ENCODE measurements around the gene CCDC148. TPM values are rescaled to one million over a fixed set of nuclear protein-coding genes. Genes with fewer than 3 reads are reported as not detected.
"Not testable (repeated sequence)": the region's sequence is repeated elsewhere in the genome, so short reads cannot be mapped to it uniquely, and the experiment has no call there.

The CCDC148 gene
- total RNA-seq, 8 experiments from 2014 or later = 0.45 to 7.0 (median 1.5) TPM

DNA sequence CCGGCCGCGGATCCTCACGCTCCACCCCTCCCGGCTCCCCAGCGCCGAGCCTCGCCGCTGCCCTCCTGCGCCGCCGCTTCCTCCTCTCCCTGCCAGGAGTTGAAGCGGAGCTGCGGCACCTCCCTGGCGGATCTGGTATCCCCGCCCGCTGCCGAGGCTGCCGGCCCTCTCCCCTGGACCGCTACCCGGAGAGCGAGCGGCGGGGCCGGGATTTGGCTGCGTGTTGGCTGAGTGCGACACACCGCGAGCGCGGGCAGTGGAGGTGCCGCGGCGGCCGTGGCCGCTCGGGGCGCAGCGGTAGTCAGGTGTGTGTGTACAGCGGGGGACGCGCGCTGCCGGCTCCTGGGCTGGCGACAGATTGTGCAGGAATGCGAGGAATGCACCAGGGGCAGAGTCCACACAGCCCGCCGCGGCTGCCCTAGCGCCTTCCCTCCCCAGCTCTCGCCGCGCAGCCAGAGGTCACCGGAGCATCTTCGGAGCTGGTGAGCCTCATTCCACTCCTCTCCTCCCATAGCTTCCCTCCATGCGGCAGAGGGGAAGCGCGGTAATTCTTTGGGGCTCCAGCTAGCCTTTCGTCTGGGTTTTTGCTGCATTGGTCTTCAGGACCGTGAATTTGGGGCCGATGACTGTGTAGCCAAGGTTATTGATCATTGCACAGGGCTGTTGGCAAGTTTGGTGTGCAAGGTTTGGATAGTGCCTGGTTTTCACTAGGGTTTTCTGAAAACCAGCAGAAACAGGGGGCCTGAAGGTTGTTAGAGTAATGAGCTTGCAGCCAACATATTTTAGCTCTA is 1.5 kb upstream of the CCDC148 start:
- H3K27ac ChIP-seq = peak overlapping the region; percentile 53 to 73
- in situ Hi-C loops (cut with MboI; ENCODE audit: low pct_unique_long_range_greater_than_20kb in 2 of 9, low sequenced_read_pairs in 9 of 9, unreplicated experiment in 9 of 9) = loop anchor here in 3 of 9 experiments (25.0 kb wide), 3 partner anchors 271 to 421 kb away; no protein-coding TSS in a partner anchor
- 0 to 1% (median 0%) methylated on average over 1 to 19 of the region's 61 CpGs; no CpG with 5 or more reads in 5 of the 10 experiments for WGBS, 10 experiments
- peak overlapping the region; percentile 67 to 89 (median 83) for H3K4me3 ChIP-seq
- H3K4me1 ChIP-seq (replicated peaks in 1 of 2) = peaks cover 0 to 15% of the 10 kb centered on the region in 2 donors
- ATAC-seq (replicated peaks in 6 of 8) = peak; percentile 45 to 71 (median 66)

GRCh38 chr2:158457092-158457825 is 706 bp upstream of the CCDC148 start:
- peak; percentile 23 to 54 (median 33) for ATAC-seq (replicated peaks in 6 of 8)
- Histone ChIP-seq H3K4me1 (replicated peaks in 1 of 2) (peaks cover 0 to 15% of the 10 kb centered on the region in 2 donors), H3K27ac (peak overlapping the region; percentile 53 to 73), H3K4me3 (peak overlapping the region; percentile 67 to 89 (median 83))
- 0 to 3% methylated on average over 2 to 7 of the region's 84 CpGs; no CpG with 5 or more reads in 8 of the 10 experiments for WGBS, 10 experiments
- in situ Hi-C loops (cut with MboI; ENCODE audit: low pct_unique_long_range_greater_than_20kb in 2 of 9, low sequenced_read_pairs in 9 of 9, unreplicated experiment in 9 of 9) = loop anchor here in 3 of 9 experiments (25.0 kb wide), 3 partner anchors 270 to 420 kb away; no protein-coding TSS in a partner anchor

GRCh38 chr2:158443606-158444005 is 12.9 kb downstream of the CCDC148 start:
- ATAC-seq (replicated peaks in 6 of 8) = peak in 1 of 8 experiments; percentile 58
- 40 to 100% (median 89%) methylated on average over 1 of the region's 1 CpG; no CpG with 5 or more reads in 2 of the 10 experiments for WGBS, 10 experiments
- H3K4me3 ChIP-seq = no peak overlapping the region
- H3K4me1 ChIP-seq (replicated peaks in 1 of 2) = no peaks in the 10 kb centered on the region
- in situ Hi-C loops (cut with MboI; ENCODE audit: low pct_unique_long_range_greater_than_20kb in 2 of 9, low sequenced_read_pairs in 9 of 9, unreplicated experiment in 9 of 9) = no loop called here
- H3K27ac ChIP-seq = no peak overlapping the region

GRCh38 chr2:158439062-158439461 is 17.5 kb downstream of the CCDC148 start:
- WGBS, 10 experiments = 50 to 100% (median 83%) methylated on average over 1 to 2 of the region's 4 CpGs; no CpG with 5 or more reads in 6 of the 10 experiments
- H3K4me1 ChIP-seq (replicated peaks in 1 of 2); H3K4me3 ChIP-seq; in situ Hi-C loops (cut with MboI; ENCODE audit: low pct_unique_long_range_greater_than_20kb in 2 of 9, low sequenced_read_pairs in 9 of 9, unreplicated experiment in 9 of 9); ATAC-seq (replicated peaks in 6 of 8); H3K27ac ChIP-seq: not testable (repeated sequence)

GRCh38 chr2:158433716-158434115 is 22.8 kb downstream of the CCDC148 start:
- in situ Hi-C loops (cut with MboI; ENCODE audit: low pct_unique_long_range_greater_than_20kb in 2 of 9, low sequenced_read_pairs in 9 of 9, unreplicated experiment in 9 of 9); H3K4me3 ChIP-seq; H3K4me1 ChIP-seq (replicated peaks in 1 of 2); H3K27ac ChIP-seq; ATAC-seq (replicated peaks in 6 of 8): not testable (repeated sequence)
- WGBS, 10 experiments = 36 to 100% (median 64%) methylated on average over 1 to 9 of the region's 13 CpGs; no CpG with 5 or more reads in 4 of the 10 experiments

- Histone ChIP-seq H3K27ac (no peak overlapping the region), H3K4me1 (replicated peaks in 1 of 2) (no peaks in the 10 kb centered on the region), H3K4me3 (no peak overlapping the region)
- in situ Hi-C loops (cut with MboI; ENCODE audit: low pct_unique_long_range_greater_than_20kb in 2 of 9, low sequenced_read_pairs in 9 of 9, unreplicated experiment in 9 of 9) = no loop called here
- ATAC-seq (replicated peaks in 6 of 8) = no peak
Observed at GRCh38 chr2:158432117-158432516, 24.4 kb downstream of the CCDC148 start.

GRCh38 chr2:158414538-158414937 is 42.0 kb downstream of the CCDC148 start:
- no peak for ATAC-seq (replicated peaks in 6 of 8)
- in situ Hi-C loops (cut with MboI; ENCODE audit: low pct_unique_long_range_greater_than_20kb in 2 of 9, low sequenced_read_pairs in 9 of 9, unreplicated experiment in 9 of 9) = no loop called here
- Histone ChIP-seq H3K27ac (no peak overlapping the region), H3K4me3 (no peak overlapping the region), H3K4me1 (replicated peaks in 1 of 2) (no peaks in the 10 kb centered on the region)
- WGBS, 10 experiments = 60 to 100% (median 88%) methylated on average over 1 of the region's 1 CpG; no CpG with 5 or more reads in 3 of the 10 experiments

- 0 to 100% (median 67%) methylated on average over 1 to 2 of the region's 2 CpGs for WGBS, 10 experiments
- in situ Hi-C loops (cut with MboI; ENCODE audit: low pct_unique_long_range_greater_than_20kb in 2 of 9, low sequenced_read_pairs in 9 of 9, unreplicated experiment in 9 of 9) = no loop called here
- no peak overlapping the region for H3K27ac ChIP-seq
- no peaks in the 10 kb centered on the region for H3K4me1 ChIP-seq (replicated peaks in 1 of 2)
- no peak for ATAC-seq (replicated peaks in 6 of 8)
- no peak overlapping the region for H3K4me3 ChIP-seq
Observed at GRCh38 chr2:158413581-158413980, 43.0 kb downstream of the CCDC148 start.

GRCh38 chr2:158412206-158412605 is 44.3 kb downstream of the CCDC148 start:
- 0 to 80% (median 55%) methylated on average over 1 to 3 of the region's 3 CpGs; no CpG with 5 or more reads in 3 of the 10 experiments for WGBS, 10 experiments
- no peak for ATAC-seq (replicated peaks in 6 of 8)
- no peak overlapping the region for H3K4me3 ChIP-seq
- in situ Hi-C loops (cut with MboI; ENCODE audit: low pct_unique_long_range_greater_than_20kb in 2 of 9, low sequenced_read_pairs in 9 of 9, unreplicated experiment in 9 of 9) = no loop called here
- H3K27ac ChIP-seq = no peak overlapping the region
- H3K4me1 ChIP-seq (replicated peaks in 1 of 2) = no peaks in the 10 kb centered on the region

GRCh38 chr2:158411748-158412147 is 44.8 kb downstream of the CCDC148 start:
- H3K4me1 ChIP-seq (replicated peaks in 1 of 2) = no peaks in the 10 kb centered on the region
- no peak for ATAC-seq (replicated peaks in 6 of 8)
- H3K4me3 ChIP-seq = no peak overlapping the region
- in situ Hi-C loops (cut with MboI; ENCODE audit: low pct_unique_long_range_greater_than_20kb in 2 of 9, low sequenced_read_pairs in 9 of 9, unreplicated experiment in 9 of 9) = no loop called here
- no peak overlapping the region for H3K27ac ChIP-seq

DNA sequence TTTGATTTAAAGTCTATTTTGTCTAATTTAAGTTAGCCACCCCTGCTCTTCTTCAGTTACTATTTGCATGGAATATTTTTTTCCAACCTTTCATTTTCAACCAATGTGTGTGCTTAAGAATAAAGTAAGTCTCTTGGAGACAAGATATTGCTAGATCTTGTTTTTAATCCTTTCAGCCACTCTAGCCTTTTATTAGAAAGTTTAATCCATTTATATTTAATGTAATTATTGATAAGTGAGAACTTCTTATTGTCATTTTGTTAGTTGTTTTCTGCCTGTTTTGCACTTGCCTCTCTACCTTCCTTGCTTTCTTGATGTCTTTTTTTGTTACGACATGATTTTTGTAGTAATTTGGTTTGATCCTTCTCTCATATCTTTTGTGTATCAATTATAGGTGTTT is 46.4 kb downstream of the CCDC148 start:
- Histone ChIP-seq H3K4me1 (replicated peaks in 1 of 2) (no peaks in the 10 kb centered on the region), H3K4me3 (no peak overlapping the region), H3K27ac (no peak overlapping the region)
- ATAC-seq (replicated peaks in 6 of 8) = no peak
- in situ Hi-C loops (cut with MboI; ENCODE audit: low pct_unique_long_range_greater_than_20kb in 2 of 9, low sequenced_read_pairs in 9 of 9, unreplicated experiment in 9 of 9) = no loop called here
- WGBS, 10 experiments = 63 to 100% (median 100%) methylated on average over 1 of the region's 1 CpG; no CpG with 5 or more reads in 1 of the 10 experiments

DNA sequence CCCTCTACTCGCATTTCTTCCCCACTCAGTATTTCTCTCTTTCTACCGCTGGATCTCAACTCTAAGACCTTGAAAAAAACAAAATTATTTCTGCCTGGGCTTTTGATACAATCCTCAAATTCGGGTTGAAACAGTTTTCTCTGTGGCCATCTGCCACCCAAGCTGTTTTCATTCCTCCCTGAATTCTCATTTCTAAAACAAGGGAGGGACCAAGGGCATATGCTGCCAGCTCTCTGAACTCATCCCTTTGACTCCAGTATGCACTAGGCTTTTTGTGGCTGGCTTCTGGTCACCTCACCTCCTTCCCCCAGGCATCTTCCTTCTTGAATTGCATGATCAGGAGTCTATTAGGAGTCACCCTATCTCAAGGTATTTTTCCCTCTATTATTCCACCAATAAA is 49.5 kb downstream of the CCDC148 start:
- no peak overlapping the region for H3K4me3 ChIP-seq
- no peaks in the 10 kb centered on the region for H3K4me1 ChIP-seq (replicated peaks in 1 of 2)
- no peak for ATAC-seq (replicated peaks in 6 of 8)
- H3K27ac ChIP-seq = no peak overlapping the region
- 22 to 100% (median 59%) methylated on average over 1 to 3 of the region's 3 CpGs; no CpG with 5 or more reads in 2 of the 10 experiments for WGBS, 10 experiments
- in situ Hi-C loops (cut with MboI; ENCODE audit: low pct_unique_long_range_greater_than_20kb in 2 of 9, low sequenced_read_pairs in 9 of 9, unreplicated experiment in 9 of 9) = no loop called here

DNA sequence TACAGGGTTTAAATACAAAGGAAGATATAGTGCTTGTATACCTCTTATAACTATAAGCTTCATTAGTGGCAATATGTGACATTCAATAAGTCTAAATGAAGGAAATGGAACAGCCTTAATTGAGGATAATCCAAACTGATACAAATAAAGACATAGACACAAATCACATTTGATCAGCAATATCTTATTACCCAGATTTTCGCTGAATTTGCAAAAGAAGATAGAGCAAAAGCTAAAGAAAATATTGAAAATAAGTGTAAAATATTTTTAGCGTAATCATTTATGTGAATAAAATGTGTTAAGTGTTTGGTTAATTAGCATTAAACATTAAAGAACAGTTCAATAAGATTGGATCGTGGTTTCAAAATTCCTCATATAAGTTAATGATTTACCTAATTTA is 51.2 kb downstream of the CCDC148 start:
- in situ Hi-C loops (cut with MboI; ENCODE audit: low pct_unique_long_range_greater_than_20kb in 2 of 9, low sequenced_read_pairs in 9 of 9, unreplicated experiment in 9 of 9) = no loop called here
- whole genome bisulfite sequencing, 10 experiments = 13 to 100% (median 83%) methylated on average over 1 to 3 of the region's 3 CpGs
- no peak overlapping the region for H3K4me3 ChIP-seq
- no peak overlapping the region for H3K27ac ChIP-seq
- H3K4me1 ChIP-seq (replicated peaks in 1 of 2) = no peaks in the 10 kb centered on the region
- ATAC-seq (replicated peaks in 6 of 8) = no peak

Measured in motor neuron (in vitro differentiated cells).